ENCODE measurements around the gene KCNK10. TPM values are rescaled to one million over a fixed set of nuclear protein-coding genes. Genes with fewer than 3 reads are reported as not detected.

The KCNK10 gene
- total and polyA plus RNA-seq, 3 experiments from 2014 or later = not detected

Other genes with a start within 250 kb of the KCNK10 start
- gene SPATA7, start 62.4 kb upstream of the KCNK10 start, total RNA-seq = 1 to 10 TPM; 1.7 to 2.1 TPM
- gene SPATA7, start 62.4 kb upstream of the KCNK10 start, polyA plus RNA-seq = 4.6 TPM
- under 1 TPM; 0.28 to 0.53 TPM for gene PTPN21, start 231.7 kb upstream of the KCNK10 start, total RNA-seq
- not detected for gene PTPN21, start 231.7 kb upstream of the KCNK10 start, polyA plus RNA-seq
- 10 to 100 TPM; 50.3 to 56.4 TPM for gene ZC3H14, start 239.8 kb upstream of the KCNK10 start, total RNA-seq
- 49.0 TPM for gene ZC3H14, start 239.8 kb upstream of the KCNK10 start, polyA plus RNA-seq